Measurements from ENCODE around the gene PRPS1L1.

DNA sequence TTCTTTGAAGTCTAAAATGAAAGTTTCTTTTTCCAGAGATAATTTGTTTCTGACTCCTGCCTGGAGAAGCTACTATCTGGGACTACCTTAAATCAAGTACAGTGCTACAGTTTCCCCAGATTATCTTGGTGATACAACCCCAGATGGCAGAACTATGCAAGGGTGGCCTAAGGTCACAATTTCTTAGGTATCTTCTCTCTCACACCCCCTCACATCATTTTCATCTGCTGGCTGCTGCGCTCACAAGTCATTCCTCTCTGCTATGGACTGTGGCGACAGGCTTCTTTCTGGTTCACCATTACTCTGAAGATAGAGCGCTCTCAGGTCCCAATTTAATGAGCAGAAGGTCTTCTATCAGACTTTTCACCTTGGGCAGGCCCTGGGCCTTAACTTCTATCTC lies 9.1 kb upstream of the PRPS1L1 start:
- TF ChIP-seq, protein P1, sequence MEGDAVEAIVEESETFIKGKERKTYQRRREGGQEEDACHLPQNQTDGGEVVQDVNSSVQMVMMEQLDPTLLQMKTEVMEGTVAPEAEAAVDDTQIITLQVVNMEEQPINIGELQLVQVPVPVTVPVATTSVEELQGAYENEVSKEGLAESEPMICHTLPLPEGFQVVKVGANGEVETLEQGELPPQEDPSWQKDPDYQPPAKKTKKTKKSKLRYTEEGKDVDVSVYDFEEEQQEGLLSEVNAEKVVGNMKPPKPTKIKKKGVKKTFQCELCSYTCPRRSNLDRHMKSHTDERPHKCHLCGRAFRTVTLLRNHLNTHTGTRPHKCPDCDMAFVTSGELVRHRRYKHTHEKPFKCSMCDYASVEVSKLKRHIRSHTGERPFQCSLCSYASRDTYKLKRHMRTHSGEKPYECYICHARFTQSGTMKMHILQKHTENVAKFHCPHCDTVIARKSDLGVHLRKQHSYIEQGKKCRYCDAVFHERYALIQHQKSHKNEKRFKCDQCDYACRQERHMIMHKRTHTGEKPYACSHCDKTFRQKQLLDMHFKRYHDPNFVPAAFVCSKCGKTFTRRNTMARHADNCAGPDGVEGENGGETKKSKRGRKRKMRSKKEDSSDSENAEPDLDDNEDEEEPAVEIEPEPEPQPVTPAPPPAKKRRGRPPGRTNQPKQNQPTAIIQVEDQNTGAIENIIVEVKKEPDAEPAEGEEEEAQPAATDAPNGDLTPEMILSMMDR (IDR thresholded peaks at IDR 0.05): no peak
- no peak for TF ChIP-seq POLR2A (IDR thresholded peaks at IDR 0.05)

All from tibial nerve (tissue), 3 donors.